CD4-positive, alpha-beta memory T cell (primary cell): ENCODE measurements around the gene LRRC49. TPM values are rescaled to one million over a fixed set of nuclear protein-coding genes. Genes with fewer than 3 reads are reported as not detected.

ENCODE experiments used
- CTCF ChIA-PET: fragments of 350-600 bp; sonication (Branson Sonifier 250); formaldehyde crosslinking; loops from one replicate; lab custom pipeline; 2021; ENCODE audit warnings: inconsistent platforms; ENCODE audit not compliant: partially characterized antibody; lab: Charles Lee
- POLR2A ChIA-PET: fragments of 350-600 bp; sonication (Branson Sonifier 250); formaldehyde crosslinking; loops from one replicate; lab custom pipeline; 2021; ENCODE audit not compliant: partially characterized antibody; lab: Charles Lee
- DNase-seq, 5 donors: peaks; one replicate each; pipeline versions ENCODE4 v3.0.0 to v3.0.0-alpha.2; 2020 to 2022; ENCODE audit warnings: mixed read lengths in 1 of 5
- H3K27ac ChIP-seq: one replicate; pipeline ENCODE4 v1.7.0; 2013; ENCODE audit warnings: low read depth, low read length
- H3K27me3 ChIP-seq: 2 replicates; pipeline ENCODE4 v1.7.0; 2013; ENCODE audit warnings: mild to moderate bottlenecking, low read length, moderate library complexity; ENCODE audit not compliant: insufficient read depth
- H3K36me3 ChIP-seq: 2 replicates; pipeline ENCODE4 v1.7.0; 2013; ENCODE audit warnings: mild to moderate bottlenecking, low read length, moderate library complexity; ENCODE audit not compliant: insufficient read depth
- H3K4me1 ChIP-seq: 2 replicates; pipeline ENCODE4 v1.7.0; 2013; ENCODE audit warnings: mild to moderate bottlenecking, low read length, moderate library complexity; ENCODE audit not compliant: insufficient read depth
- H3K4me3 ChIP-seq, 2 donors: one replicate each; pipeline ENCODE4 v1.7.0; 2013; ENCODE audit warnings: low read length in 2 of 2, mild to moderate bottlenecking in 1 of 2
- H3K9me3 ChIP-seq, 2 donors: one replicate each; pipeline ENCODE4 v1.7.0; 2013; ENCODE audit warnings: low read length in 2 of 2, control low read depth in 1 of 2; ENCODE audit not compliant: control insufficient read depth in 1 of 2
- H3K27ac Mint-ChIP-seq, 7 donors: one replicate each; pipeline ENCODE4 v1.8.0; 2020 to 2021; ENCODE audit warnings: mixed read lengths in 7 of 7, mild to moderate bottlenecking in 6 of 7, inconsistent platforms in 3 of 7, moderate library complexity in 3 of 7
- H3K27me3 Mint-ChIP-seq, 2 donors: one replicate each; pipeline ENCODE4 v1.8.0; 2020 to 2021; ENCODE audit warnings: mixed read lengths in 2 of 2
- H3K36me3 Mint-ChIP-seq, 2 donors: one replicate each; pipeline ENCODE4 v1.8.0; 2020 to 2021; ENCODE audit warnings: mixed read lengths in 2 of 2, inconsistent platforms in 1 of 2, mild to moderate bottlenecking in 1 of 2
- H3K4me1 Mint-ChIP-seq, 4 donors: one replicate each; pipeline ENCODE4 v1.8.0; 2020 to 2021; ENCODE audit warnings: mixed read lengths in 4 of 4, mild to moderate bottlenecking in 1 of 4
- H3K4me3 Mint-ChIP-seq, 8 donors: one replicate each; pipeline ENCODE4 v1.8.0; 2020 to 2021; ENCODE audit warnings: mixed read lengths in 8 of 8, mild to moderate bottlenecking in 7 of 8, moderate library complexity in 6 of 8, inconsistent platforms in 3 of 8
- H3K9me3 Mint-ChIP-seq, 8 donors: one replicate each; pipeline ENCODE4 v1.8.0; 2020 to 2021; ENCODE audit warnings: mixed read lengths in 8 of 8, mild to moderate bottlenecking in 5 of 8, inconsistent platforms in 3 of 8, moderate library complexity in 1 of 8
- intact Hi-C: fragments of 100-400 bp; cut with micrococcal nuclease; formaldehyde crosslinking; loops from one replicate; pipeline ENCODE4 v1.15.1; 2023
- polyA plus RNA-seq, 2 donors: library from polyadenylated mRNA; unstranded; fragments of 300-500 nt; fragmentation: Illumina TruSeq; gene quantifications; one replicate each; pipeline ENCODE4 v1.2.3, GENCODE V29; 2021
- total RNA-seq, 2 experiments: library from RNA; stranded (reverse); gene quantifications; one replicate each; pipeline ENCODE4 v1.2.3, GENCODE V29; 2021

LRRC49 gene
- total and polyA plus RNA-seq, 4 experiments from 2014 or later, result 0.20 to 0.75 (median 0.50) TPM; not detected in 1

DNA sequence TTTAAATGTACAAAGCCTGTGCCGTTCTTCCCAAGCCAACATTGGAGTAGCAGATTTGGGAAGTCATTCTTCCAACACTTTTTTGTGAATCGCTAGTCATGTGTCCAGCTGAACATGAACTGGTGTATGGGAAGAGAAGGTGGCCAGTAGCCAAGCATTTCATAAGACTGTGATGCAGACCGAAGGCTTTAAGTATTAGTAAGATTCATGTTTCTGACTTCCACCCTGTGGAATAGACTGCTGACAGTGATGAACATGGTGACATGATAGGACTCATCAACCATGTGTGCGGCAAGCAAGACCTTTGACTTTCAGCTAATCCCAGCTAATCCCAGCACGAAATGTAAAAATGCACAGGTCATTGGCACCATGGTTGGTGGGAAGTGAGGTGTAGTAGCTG, 174.4 kb downstream of the LRRC49 start:
- no peaks in the 10 kb centered on the region for H3K36me3 ChIP-seq
- POLR2A ChIA-PET, result no interaction called here
- H3K4me1 ChIP-seq, result no peaks in the 10 kb centered on the region
- peaks cover 10 to 12% of the 10 kb centered on the region in 2 donors for H3K27me3 Mint-ChIP-seq
- no peaks in the 10 kb centered on the region for H3K4me1 Mint-ChIP-seq
- no peak for DNase-seq
- H3K27me3 ChIP-seq, result no peaks in the 10 kb centered on the region
- no peak overlapping the region for H3K4me3 Mint-ChIP-seq
- H3K27ac ChIP-seq, result no peak overlapping the region
- H3K4me3 ChIP-seq, result no peak overlapping the region
- CTCF ChIA-PET, result no interaction called here
- no peaks in the 10 kb centered on the region for H3K36me3 Mint-ChIP-seq
- H3K9me3 Mint-ChIP-seq, result peaks cover 0 to 2% (median 0%) of the 10 kb centered on the region in 8 donors
- H3K27ac Mint-ChIP-seq, result no peak overlapping the region
- no peaks in the 10 kb centered on the region for H3K9me3 ChIP-seq
- intact Hi-C loops, result no loop called here

GRCh38 chr15:71069693-71070092, 177.1 kb downstream of the LRRC49 start:
- POLR2A ChIA-PET, result no interaction called here
- peaks cover 8 to 10% of the 10 kb centered on the region in 2 donors for H3K27me3 Mint-ChIP-seq
- CTCF ChIA-PET, result no interaction called here
- no peaks in the 10 kb centered on the region for H3K9me3 ChIP-seq
- H3K27ac Mint-ChIP-seq, result no peak overlapping the region
- no peaks in the 10 kb centered on the region for H3K4me1 ChIP-seq
- H3K27me3 ChIP-seq, result no peaks in the 10 kb centered on the region
- peaks cover 0 to 4% (median under 1%) of the 10 kb centered on the region in 8 donors for H3K9me3 Mint-ChIP-seq
- no peak overlapping the region for H3K27ac ChIP-seq
- no peaks in the 10 kb centered on the region for H3K36me3 Mint-ChIP-seq
- H3K4me3 ChIP-seq, result no peak overlapping the region
- DNase-seq, result no peak
- no peak overlapping the region for H3K4me3 Mint-ChIP-seq
- H3K4me1 Mint-ChIP-seq, result no peaks in the 10 kb centered on the region
- no peaks in the 10 kb centered on the region for H3K36me3 ChIP-seq
- intact Hi-C loops, result no loop called here

DNA sequence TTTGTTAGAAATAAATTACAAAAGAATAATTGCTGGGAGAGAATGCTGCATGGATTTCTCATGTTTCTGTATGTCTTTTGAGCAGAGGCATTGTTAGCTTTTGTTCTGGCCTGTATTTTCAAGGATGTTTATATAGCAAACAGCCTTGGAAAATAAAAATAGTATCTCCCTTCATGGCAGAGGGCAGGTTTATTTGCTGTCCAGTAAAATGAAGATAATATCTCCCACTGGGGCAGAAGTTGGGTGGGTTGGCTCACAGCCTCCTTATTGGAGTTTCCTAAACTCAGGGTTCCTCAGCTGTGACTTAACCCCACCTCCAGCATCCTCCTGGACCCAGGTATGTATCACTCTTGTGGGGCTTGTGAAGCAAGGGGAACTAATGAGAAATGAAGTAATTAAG, 178.9 kb downstream of the LRRC49 start:
- Mint-ChIP-seq H3K27ac (no peak overlapping the region), H3K4me1 (no peaks in the 10 kb centered on the region), H3K9me3 (peaks cover 0 to 8% (median 2%) of the 10 kb centered on the region in 8 donors), H3K4me3 (no peak overlapping the region), H3K36me3 (no peaks in the 10 kb centered on the region), H3K27me3 (peaks cover 7 to 11% of the 10 kb centered on the region in 2 donors)
- ChIA-PET POLR2A (no interaction called here), CTCF (no interaction called here)
- H3K27me3 ChIP-seq, result no peaks in the 10 kb centered on the region
- DNase-seq, result no peak
- H3K36me3 ChIP-seq, result no peaks in the 10 kb centered on the region
- H3K27ac ChIP-seq, result no peak overlapping the region
- H3K9me3 ChIP-seq, result no peaks in the 10 kb centered on the region
- no peak overlapping the region for H3K4me3 ChIP-seq
- intact Hi-C loops, result no loop called here
- H3K4me1 ChIP-seq, result no peaks in the 10 kb centered on the region

GRCh38 chr15:71072423-71072822, 179.8 kb downstream of the LRRC49 start:
- no peaks in the 10 kb centered on the region for H3K27me3 ChIP-seq
- no peaks in the 10 kb centered on the region for H3K36me3 ChIP-seq
- H3K9me3 ChIP-seq, result no peaks in the 10 kb centered on the region
- H3K4me1 ChIP-seq, result no peaks in the 10 kb centered on the region
- Mint-ChIP-seq H3K4me3 (no peak overlapping the region), H3K9me3 (peaks cover 0 to 12% (median 3%) of the 10 kb centered on the region in 8 donors), H3K4me1 (no peaks in the 10 kb centered on the region), H3K27me3 (peaks cover 7 to 12% of the 10 kb centered on the region in 2 donors), H3K27ac (no peak overlapping the region), H3K36me3 (no peaks in the 10 kb centered on the region)
- H3K4me3 ChIP-seq, result no peak overlapping the region
- intact Hi-C loops, result no loop called here
- H3K27ac ChIP-seq, result no peak overlapping the region
- CTCF ChIA-PET, result no interaction called here
- no peak for DNase-seq
- POLR2A ChIA-PET, result no interaction called here

DNA sequence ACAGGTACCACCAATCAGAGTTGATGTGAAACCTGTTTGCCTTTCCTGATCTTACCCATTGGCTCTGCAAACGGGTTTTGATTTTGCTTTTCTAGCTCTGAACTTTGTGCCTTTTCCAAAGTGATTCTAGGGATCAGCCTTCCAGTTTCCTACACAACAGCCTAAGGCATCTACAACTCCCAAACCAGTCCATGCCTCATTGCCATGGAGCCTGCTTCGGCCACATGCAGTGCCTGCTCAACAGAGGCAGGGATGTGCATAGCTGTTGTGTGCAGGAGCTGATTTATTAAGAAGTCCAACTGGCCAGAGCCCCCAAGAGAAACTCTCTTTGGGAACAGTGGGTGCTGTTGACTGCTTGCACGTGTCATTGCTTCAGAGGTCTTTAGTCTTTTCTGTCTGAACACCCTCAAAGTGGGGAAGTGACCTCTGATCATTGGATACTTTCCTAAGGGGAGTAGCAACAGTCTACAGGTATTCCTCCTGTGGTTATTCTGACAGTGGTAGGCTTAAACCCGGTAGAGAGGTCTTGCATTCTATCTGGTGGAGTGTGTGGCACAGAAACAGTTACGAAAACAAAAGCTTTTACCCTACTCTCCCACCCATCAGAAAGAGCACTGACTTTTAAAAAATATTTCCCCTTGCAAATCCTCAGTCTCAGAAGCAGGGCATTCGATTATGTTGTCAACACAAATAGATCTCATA, 186.0 kb downstream of the LRRC49 start:
- no peak overlapping the region for H3K27ac Mint-ChIP-seq
- POLR2A ChIA-PET, result no interaction called here
- CTCF ChIA-PET, result no interaction called here
- no peak overlapping the region for H3K4me3 ChIP-seq
- H3K27me3 Mint-ChIP-seq, result peaks cover 5 to 21% of the 10 kb centered on the region in 2 donors
- DNase-seq, result no peak
- no peaks in the 10 kb centered on the region for H3K9me3 ChIP-seq
- no peak overlapping the region for H3K4me3 Mint-ChIP-seq
- H3K36me3 ChIP-seq, result no peaks in the 10 kb centered on the region
- H3K27me3 ChIP-seq, result no peaks in the 10 kb centered on the region
- no peaks in the 10 kb centered on the region for H3K4me1 ChIP-seq
- H3K27ac ChIP-seq, result no peak overlapping the region
- intact Hi-C loops, result no loop called here
- peaks cover 0 to 12% (median 2%) of the 10 kb centered on the region in 8 donors for H3K9me3 Mint-ChIP-seq
- no peaks in the 10 kb centered on the region for H3K4me1 Mint-ChIP-seq
- no peaks in the 10 kb centered on the region for H3K36me3 Mint-ChIP-seq

DNA sequence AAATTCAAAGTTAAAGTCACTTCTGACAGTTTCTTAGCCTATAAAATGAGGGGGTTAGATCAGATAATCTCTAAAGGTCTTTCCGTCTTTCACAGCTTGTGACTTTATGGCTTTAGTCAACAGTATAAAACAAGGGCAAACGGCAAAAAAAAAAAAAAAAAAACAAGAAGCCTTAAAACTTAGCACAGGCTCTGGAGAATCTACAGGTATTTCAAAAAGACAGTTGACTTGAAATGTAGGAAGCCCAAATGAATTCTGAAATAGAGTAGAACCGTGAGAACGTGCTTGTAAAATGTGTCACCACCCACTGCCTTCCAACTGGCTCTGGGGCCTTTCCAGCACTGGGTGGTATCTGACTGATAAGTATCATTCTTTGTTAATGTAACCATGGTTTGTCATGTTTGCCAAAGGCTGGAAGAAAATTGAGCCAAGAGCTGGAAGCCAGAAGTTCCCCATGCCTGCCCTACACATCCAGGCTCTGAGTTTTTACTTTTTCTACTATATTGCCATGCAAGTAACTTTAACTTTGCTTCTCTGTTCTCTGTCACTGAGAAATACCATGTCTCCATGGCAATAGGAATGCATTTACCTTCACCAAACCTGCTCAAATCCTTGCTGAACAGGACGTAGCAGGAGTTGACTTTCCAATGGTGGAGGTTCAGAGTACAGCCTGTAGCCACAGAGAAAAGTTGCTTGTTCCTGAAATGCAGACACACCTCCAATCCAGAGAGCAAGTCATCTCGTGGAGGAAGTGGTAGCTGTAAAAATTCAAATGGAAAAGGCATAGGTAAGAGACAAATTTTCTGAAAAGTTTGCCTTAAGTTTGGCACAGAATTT, 186.8 kb downstream of the LRRC49 start:
- no peak for DNase-seq
- no peaks in the 10 kb centered on the region for H3K4me1 ChIP-seq
- Mint-ChIP-seq H3K27ac (no peak overlapping the region), H3K4me3 (no peak overlapping the region), H3K27me3 (peaks cover 5 to 24% of the 10 kb centered on the region in 2 donors), H3K36me3 (no peaks in the 10 kb centered on the region), H3K4me1 (no peaks in the 10 kb centered on the region), H3K9me3 (peaks cover 0 to 10% (median 3%) of the 10 kb centered on the region in 8 donors)
- no peak overlapping the region for H3K27ac ChIP-seq
- no peak overlapping the region for H3K4me3 ChIP-seq
- no peaks in the 10 kb centered on the region for H3K27me3 ChIP-seq
- no peaks in the 10 kb centered on the region for H3K9me3 ChIP-seq
- POLR2A ChIA-PET, result no interaction called here
- CTCF ChIA-PET, result no interaction called here
- intact Hi-C loops, result no loop called here
- no peaks in the 10 kb centered on the region for H3K36me3 ChIP-seq

GRCh38 chr15:71080166-71080565, 187.5 kb downstream of the LRRC49 start:
- DNase-seq, result no peak
- Histone ChIP-seq H3K9me3 (no peaks in the 10 kb centered on the region), H3K4me1 (no peaks in the 10 kb centered on the region), H3K36me3 (no peaks in the 10 kb centered on the region), H3K27me3 (no peaks in the 10 kb centered on the region), H3K4me3 (no peak overlapping the region), H3K27ac (no peak overlapping the region)
- Mint-ChIP-seq H3K36me3 (no peaks in the 10 kb centered on the region), H3K4me1 (no peaks in the 10 kb centered on the region), H3K27ac (no peak overlapping the region), H3K27me3 (peaks cover 5 to 25% of the 10 kb centered on the region in 2 donors), H3K4me3 (no peak overlapping the region), H3K9me3 (peaks cover 0 to 8% (median 3%) of the 10 kb centered on the region in 8 donors)
- POLR2A ChIA-PET, result no interaction called here
- CTCF ChIA-PET, result no interaction called here
- intact Hi-C loops, result no loop called here
